ENCODE results near the gene MGARP.
"Not testable (repeated sequence)": the region's sequence is repeated elsewhere in the genome, so short reads cannot be mapped to it uniquely, and the experiment has no call there.

MGARP gene

GRCh38 chr4:139279760-139280620, at the start of gene MGARP:
Gene MGARP (minus strand): TSS chr4:139280225. CDS start chr4:139280158, 67 bp downstream.
- DNase-seq = no peak

- no peak for DNase-seq
Measured at GRCh38 chr4:139329665-139330200, 49.7 kb upstream of the MGARP start.

DNA sequence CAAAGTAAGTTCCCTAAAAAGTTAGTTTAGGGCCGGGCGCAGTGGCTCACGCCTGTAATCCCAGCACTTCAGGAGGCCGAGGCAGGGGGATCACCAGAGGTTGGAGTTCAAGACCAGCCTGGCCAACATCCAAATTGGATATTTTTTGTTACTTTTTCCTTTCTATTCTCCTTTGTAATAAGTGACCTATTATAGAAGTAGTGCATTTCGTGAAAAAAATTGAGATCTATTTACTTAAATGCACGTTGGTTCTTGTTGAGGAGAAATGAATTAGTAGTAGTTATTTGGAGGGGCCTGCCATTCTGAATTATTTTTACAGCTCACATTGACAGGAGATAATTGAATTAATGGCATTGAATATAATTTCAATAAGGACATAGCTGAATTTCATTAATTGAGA, 44.6 kb upstream of the MGARP start:
- DNase-seq = no peak

DNA sequence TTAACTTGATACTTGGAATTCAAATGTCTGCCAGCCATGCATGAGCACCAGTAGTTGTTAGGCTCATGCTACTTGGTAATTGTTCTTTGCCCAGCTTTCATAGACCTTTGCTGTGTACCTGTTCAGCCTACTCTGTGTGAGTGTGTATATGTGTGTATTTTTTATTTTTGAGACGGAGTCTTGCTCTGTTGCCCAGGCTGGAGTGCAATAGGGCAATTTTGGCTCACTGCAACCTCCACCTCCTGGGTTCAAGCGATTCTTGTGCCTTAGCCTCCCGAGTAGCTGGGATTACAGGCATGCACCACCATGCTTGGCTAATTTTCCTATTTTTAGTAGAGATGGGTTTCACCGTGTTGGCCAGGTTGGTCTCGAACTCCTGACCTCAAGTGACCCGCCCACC, 42.5 kb upstream of the MGARP start:
- DNase-seq = not testable (repeated sequence)

- DNase-seq = not testable (repeated sequence)
Measured at GRCh38 chr4:139322070-139322469, 42.0 kb upstream of the MGARP start.

- DNase-seq = no peak
Measured at GRCh38 chr4:139319571-139319970, 39.5 kb upstream of the MGARP start.

DNA sequence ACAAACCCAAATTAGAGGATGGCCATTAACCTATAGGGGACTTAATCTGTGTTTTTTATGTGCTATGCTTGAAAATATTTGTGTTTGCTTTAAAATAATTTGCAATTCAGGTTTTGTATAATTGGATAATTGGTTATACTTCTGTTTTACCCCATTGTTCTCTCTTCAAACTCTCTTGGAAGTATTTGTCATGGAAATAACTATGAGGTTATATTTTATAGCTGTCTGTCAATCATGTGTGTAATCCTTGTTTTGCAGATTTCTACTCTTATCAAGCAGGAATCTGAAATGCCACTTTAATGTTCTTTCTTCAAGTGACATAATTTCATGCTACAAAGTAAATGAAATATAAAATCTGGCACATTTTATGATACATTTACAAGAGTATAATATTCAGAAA, 37.6 kb upstream of the MGARP start:
- no peak for DNase-seq

- no peak for DNase-seq
Measured at GRCh38 chr4:139316733-139317132, 36.7 kb upstream of the MGARP start.

- DNase-seq = no peak
Measured at GRCh38 chr4:139315221-139315675, 35.2 kb upstream of the MGARP start.

DNA sequence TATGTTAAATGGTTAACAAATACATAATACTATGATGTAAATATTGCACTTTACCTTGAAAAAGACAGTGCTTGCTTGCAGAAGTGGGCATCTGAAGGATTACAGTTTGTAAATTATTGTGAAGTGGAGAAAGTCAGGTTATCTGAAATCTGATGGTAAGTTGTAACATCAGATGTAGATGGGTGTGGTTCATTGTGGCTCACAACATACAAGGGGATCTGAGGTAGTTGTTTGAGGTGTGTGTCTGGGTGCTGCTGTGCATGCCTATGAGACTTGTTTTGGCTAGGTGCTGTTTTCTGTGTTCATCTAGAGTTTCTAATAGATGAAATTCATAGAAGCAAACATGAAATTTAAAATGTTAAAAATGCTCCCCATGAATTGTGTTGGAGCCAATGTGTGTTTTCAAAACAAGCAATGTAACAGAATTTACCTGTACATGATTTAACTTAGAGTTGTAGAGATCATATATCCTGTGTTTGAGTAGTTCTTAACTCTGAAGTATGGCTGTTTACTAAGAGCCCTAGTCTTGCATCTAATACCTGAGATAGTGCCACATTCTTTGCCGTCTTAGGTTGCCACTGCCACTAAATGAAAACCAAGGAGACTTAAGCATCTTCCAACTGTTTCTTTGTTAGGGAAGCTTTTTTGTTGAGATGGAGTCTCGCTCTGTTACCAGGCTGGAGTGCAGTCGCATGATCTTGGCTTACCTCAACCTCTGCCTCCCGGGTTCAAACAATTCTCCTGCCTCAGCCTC, 34.2 kb upstream of the MGARP start:
- no peak for DNase-seq

DNA sequence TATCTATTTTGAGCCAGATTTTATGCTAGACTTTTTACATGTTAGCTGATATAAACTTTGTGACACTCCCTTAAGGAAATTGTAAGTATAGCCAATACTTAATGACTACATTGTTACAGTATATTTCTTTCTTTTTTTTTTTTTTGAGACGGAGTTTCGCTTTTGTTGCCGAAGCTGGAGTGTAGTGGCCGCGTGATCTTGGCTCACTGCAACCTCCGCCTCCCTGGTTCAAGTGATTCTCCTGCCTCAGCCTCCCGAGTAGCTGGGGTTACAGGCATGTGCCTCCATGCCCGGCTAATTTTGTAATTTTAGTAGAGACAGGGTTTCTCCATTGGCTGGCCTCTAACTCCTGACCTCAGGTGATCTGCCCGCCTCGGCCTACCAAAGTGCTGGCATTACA, 33.4 kb upstream of the MGARP start:
- DNase-seq = not testable (repeated sequence)

DNA sequence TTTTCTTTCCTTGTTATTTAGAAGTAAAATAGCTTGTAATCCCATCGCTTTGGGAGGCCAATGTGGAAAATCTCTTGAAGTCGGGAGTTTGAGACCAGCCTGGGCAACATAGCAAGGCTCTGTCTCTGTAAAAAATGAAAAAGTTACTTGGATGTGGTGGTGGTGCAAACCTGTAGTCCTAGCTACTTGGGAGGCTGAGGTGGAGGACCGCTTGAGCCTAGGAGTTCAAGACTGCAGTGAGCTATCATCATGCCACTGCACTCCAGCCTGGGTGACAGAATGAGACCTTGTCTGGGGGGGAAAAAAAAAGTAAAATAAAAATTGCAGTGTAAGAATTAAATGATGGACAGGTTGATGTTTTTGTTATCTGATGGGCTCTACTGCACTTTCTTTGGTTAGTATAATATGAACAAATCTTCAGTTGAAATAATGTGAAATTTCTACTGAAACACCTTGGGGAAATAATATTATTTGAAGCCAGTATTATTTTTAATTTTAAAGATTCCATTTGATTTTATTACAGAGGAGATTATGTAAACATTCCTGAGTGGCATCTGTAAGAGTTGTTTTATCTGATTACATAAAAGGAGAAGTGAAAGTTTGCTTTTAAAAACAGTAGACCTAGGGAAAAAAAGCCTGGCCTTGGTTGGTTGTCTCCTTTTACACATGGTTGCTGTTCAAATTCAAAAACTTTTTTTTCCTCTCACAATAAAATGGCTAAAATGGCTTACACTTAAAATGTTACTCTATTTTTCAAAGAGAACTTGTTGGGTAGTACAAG, 32.7 kb upstream of the MGARP start:
- DNase-seq = no peak

- no peak for DNase-seq
Measured at GRCh38 chr4:139311909-139312308, 31.9 kb upstream of the MGARP start.

DNA sequence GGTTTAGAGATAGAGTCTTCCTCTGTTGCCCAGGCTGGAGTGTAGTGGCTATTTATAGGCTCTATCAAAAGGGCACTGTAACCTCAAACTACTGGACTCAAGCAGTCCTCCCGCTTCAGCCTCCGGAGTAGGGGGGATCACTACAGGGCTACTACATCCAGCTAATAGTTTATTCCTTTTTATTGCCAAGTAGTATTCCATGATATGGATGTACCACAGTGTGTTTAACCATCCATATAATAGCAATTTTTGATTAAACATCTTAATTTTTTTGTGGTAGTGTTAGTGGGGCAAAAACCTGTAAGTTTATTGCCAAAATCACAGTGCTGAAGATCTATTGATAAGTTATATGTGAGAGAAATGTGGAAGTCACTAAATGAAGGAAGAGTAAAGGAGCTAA, 24.9 kb upstream of the MGARP start:
- no peak for DNase-seq

GRCh38 chr4:139301821-139302611, 22.0 kb upstream of the MGARP start, which contains the start of gene NDUFC1:
Gene NDUFC1 (minus strand): TSS chr4:139302477. CDS start chr4:139295798, 6,679 bp downstream.
- DNase-seq = peak; percentile 15

GRCh38 chr4:139301113-139301820, 21.2 kb upstream of the MGARP start, which contains the start of gene NAA15:
Gene NAA15 (plus strand): TSS chr4:139301505. CDS start chr4:139301778, 273 bp downstream.
- peak; percentile 87 for DNase-seq

DNA sequence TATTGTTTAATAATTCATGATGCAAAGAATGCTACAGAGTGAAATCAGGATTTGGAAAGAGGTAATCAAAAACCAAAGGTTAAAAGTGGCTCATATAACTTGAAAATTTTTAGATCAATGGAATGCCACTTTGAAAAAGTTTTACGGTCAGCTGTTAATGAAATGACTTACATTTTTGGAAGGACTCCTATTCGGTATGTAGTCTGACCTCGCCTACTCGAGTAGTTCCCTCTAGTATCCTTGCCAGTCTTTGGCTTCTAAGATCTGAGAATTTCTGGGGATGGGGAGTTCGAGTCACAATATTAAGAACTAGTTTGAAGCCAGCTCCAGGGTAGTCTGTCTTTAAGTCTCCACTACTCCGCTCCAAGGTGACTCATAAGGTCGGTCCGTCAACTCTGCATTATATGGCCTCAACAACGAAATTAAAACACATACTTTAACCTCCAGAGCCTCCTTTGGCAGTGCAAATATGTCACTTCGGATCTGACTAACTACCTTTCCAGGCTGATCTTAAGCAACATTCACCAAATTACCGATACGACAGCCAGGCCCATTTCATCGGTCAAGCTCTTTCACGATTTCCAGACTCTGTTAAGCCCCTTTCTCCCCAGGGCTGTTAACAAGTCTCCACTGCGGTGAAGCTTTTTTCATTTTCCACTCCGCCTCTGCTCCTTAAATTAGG, 20.5 kb upstream of the MGARP start:
- no peak for DNase-seq

GRCh38 chr4:139299536-139299935, 19.5 kb upstream of the MGARP start:
- no peak for DNase-seq

DNA sequence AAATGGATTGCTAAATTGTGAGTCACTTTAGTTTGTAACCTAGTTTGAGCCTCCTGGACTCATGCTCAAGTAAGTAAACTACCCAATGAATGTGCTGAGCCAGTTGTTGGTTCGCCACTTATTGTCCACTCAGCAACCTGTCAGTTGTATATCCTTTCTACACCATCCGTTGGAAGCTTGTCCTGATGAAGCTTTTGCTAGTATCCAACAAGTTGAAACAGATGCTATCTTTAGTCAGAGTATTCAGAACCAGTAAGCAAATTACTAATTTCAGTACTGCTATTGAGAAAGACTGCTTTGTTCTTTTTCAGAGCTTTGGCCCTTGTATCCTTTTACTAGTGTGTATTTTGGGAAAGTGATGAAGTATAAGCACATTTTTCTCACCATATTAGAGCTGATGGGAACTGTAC, 17.0 kb upstream of the MGARP start:
- no peak for DNase-seq

DNA sequence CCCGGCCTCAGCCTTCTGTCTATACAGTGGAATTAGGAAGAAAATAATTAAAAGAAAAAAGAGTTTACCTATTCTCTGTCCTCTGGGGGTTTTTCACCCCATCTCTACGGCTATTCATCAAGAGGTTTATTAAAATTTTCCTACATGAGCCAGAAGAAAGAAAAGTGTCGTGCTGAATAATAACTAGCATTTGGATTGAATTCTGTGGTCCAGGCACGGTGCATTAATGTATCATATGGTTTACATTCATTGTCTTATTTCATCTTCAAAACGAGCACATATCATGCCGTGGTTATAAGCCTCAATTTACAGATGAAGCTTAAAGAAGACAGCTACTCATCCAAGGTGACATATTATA, 15.9 kb upstream of the MGARP start:
- DNase-seq = no peak
